ENCODE results near the gene AOC1.
"Not testable (repeated sequence)": the region's sequence is repeated elsewhere in the genome, so short reads cannot be mapped to it uniquely, and the experiment has no call there.

Gene AOC1

GRCh38 chr7:150852371-150852905, at the start of gene AOC1:
TSS of gene AOC1 (plus strand) at chr7:150852517. CDS start at chr7:150856471, 3,954 bp downstream.
- no peak for DNase-seq

- no peak for DNase-seq
These were observed 49.0 kb upstream of the AOC1 start for GRCh38 chr7:150803161-150803860.

- DNase-seq = no peak
These were observed 47.5 kb upstream of the AOC1 start for GRCh38 chr7:150804802-150805201.

GRCh38 chr7:150805864-150806263, 46.5 kb upstream of the AOC1 start:
- no peak for DNase-seq

- DNase-seq = no peak
These were observed 45.9 kb upstream of the AOC1 start for GRCh38 chr7:150806454-150806853.

GRCh38 chr7:150806863-150807262, 45.5 kb upstream of the AOC1 start:
- DNase-seq = no peak

- DNase-seq = not testable (repeated sequence)
These were observed 44.5 kb upstream of the AOC1 start for GRCh38 chr7:150807616-150808438.

GRCh38 chr7:150814328-150815001, 37.9 kb upstream of the AOC1 start:
- no peak for DNase-seq

GRCh38 chr7:150818971-150819370, 33.3 kb upstream of the AOC1 start:
- DNase-seq = no peak

GRCh38 chr7:150820148-150820547, 32.2 kb upstream of the AOC1 start:
- DNase-seq = no peak

- no peak for DNase-seq
These were observed 31.6 kb upstream of the AOC1 start for GRCh38 chr7:150820578-150821198.

- no peak for DNase-seq
These were observed 29.3 kb upstream of the AOC1 start for GRCh38 chr7:150823043-150823442.

- DNase-seq = no peak
These were observed 28.7 kb upstream of the AOC1 start for GRCh38 chr7:150823484-150824126.

GRCh38 chr7:150824379-150825177, 27.7 kb upstream of the AOC1 start:
- no peak for DNase-seq

GRCh38 chr7:150826061-150826849, 26.1 kb upstream of the AOC1 start:
- no peak for DNase-seq

GRCh38 chr7:150828384-150828783, 23.9 kb upstream of the AOC1 start:
- DNase-seq = no peak

- no peak for DNase-seq
These were observed 22.9 kb upstream of the AOC1 start for GRCh38 chr7:150829426-150829825.

- peak; percentile 25 for DNase-seq
These were observed 21.4 kb upstream of the AOC1 start for GRCh38 chr7:150830937-150831336.

GRCh38 chr7:150831851-150832250, 20.5 kb upstream of the AOC1 start:
- DNase-seq = no peak

GRCh38 chr7:150835019-150835418, 17.3 kb upstream of the AOC1 start:
- DNase-seq = no peak

Measured in eye (tissue), 1 donor.